ENCODE data around the gene ARHGAP28.
"Not testable (repeated sequence)": the region's sequence is repeated elsewhere in the genome, so short reads cannot be mapped to it uniquely, and the experiment has no call there.

ARHGAP28 gene

DNA sequence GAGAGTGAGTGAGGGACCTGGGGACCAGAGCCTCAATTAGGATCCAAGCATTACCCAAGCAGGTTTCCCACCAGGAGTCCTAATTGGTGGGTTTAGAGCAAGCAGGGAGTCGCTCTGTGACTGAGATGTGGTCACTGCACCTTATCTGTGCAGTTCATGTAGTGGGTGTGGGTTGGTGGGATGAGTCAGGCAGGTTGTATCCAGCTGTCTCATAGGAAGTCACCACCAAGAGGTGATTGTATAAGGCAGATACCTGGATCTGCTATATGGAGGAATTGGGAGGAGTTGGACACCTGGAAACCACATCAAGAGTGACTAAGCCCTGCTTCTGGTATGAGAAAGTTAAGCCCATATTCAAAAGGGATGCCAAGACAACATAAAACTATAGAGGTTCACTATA is 106.8 kb downstream of the ARHGAP28 start:
- no peak overlapping the region for H3K9ac ChIP-seq
- no peak overlapping the region for H3K4me3 ChIP-seq (ENCODE audit: low read depth, low read length)
- no peak for TF ChIP-seq CTCF (IDR thresholded peaks at IDR 0.05)
- no peaks in the 10 kb centered on the region for H3K27me3 ChIP-seq (ENCODE audit: control insufficient read depth, insufficient read depth, low read length)
- no peak overlapping the region for H2AFZ ChIP-seq
- H3K4me2 ChIP-seq (ENCODE audit: low read length), result no peak overlapping the region
- H3K27ac ChIP-seq, result no peak overlapping the region
- no peaks in the 10 kb centered on the region for H3K79me2 ChIP-seq
- H3K4me1 ChIP-seq, result no peaks in the 10 kb centered on the region
- H3K9me3 ChIP-seq (ENCODE audit: control insufficient read depth, low read length), result no peaks in the 10 kb centered on the region
- no peaks in the 10 kb centered on the region for H3K36me3 ChIP-seq (ENCODE audit: control insufficient read depth, insufficient read depth, low read length)

DNA sequence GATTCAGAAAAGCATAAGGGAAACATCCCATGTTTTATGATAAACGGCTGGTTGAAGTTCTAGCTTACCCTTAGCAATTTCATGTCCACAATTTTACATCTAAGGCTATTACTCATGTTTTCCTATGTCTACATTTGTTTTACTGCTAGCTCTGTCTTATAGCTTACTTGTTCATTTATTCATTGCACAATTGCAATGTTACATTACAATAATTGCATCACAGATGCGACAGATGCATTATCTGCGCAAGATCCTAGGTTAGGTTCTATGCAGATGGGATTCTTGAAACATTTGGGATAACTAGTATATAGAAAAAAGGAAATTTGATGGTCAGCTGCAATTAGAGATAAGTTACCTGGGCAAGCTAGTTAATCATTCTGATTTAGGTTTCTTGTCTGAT is 108.4 kb downstream of the ARHGAP28 start:
- Histone ChIP-seq H3K27ac (no peak overlapping the region), H3K4me3 (ENCODE audit: low read depth, low read length) (no peak overlapping the region), H3K79me2 (no peaks in the 10 kb centered on the region), H2AFZ (no peak overlapping the region), H3K9me3 (ENCODE audit: control insufficient read depth, low read length) (no peaks in the 10 kb centered on the region), H3K4me2 (ENCODE audit: low read length) (no peak overlapping the region), H3K9ac (no peak overlapping the region), H3K36me3 (ENCODE audit: control insufficient read depth, insufficient read depth, low read length) (no peaks in the 10 kb centered on the region), H3K27me3 (ENCODE audit: control insufficient read depth, insufficient read depth, low read length) (no peaks in the 10 kb centered on the region), H3K4me1 (no peaks in the 10 kb centered on the region)
- TF ChIP-seq CTCF (IDR thresholded peaks at IDR 0.05), result no peak

DNA sequence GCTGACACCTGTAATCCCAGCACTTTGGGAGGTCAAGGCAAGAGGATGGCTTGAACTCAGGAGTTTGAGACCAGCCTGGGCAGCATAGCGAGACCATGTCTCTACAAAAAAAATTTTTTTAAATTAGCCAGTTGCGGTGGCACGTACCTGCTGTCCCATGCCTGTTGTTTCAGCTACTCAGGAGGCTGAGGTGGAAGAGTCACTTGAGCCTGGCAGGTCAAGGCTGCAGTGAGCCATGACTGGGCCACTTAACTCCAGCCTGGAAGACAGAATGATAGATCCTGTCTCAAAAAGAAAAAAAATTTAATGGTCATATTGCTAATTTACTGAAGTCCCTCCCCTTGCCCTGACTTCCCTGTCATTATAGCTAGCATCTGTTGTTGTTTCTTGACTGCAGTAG is 112.6 kb downstream of the ARHGAP28 start:
- Histone ChIP-seq H3K4me2 (ENCODE audit: low read length) (no peak overlapping the region), H3K27ac (no peak overlapping the region), H3K36me3 (ENCODE audit: control insufficient read depth, insufficient read depth, low read length) (no peaks in the 10 kb centered on the region), H3K9me3 (ENCODE audit: control insufficient read depth, low read length) (no peaks in the 10 kb centered on the region), H3K4me3 (ENCODE audit: low read depth, low read length) (no peak overlapping the region), H2AFZ (no peak overlapping the region), H3K79me2 (no peaks in the 10 kb centered on the region), H3K9ac (no peak overlapping the region), H3K4me1 (no peaks in the 10 kb centered on the region), H3K27me3 (ENCODE audit: control insufficient read depth, insufficient read depth, low read length) (no peaks in the 10 kb centered on the region)
- TF ChIP-seq CTCF (IDR thresholded peaks at IDR 0.05), result no peak

DNA sequence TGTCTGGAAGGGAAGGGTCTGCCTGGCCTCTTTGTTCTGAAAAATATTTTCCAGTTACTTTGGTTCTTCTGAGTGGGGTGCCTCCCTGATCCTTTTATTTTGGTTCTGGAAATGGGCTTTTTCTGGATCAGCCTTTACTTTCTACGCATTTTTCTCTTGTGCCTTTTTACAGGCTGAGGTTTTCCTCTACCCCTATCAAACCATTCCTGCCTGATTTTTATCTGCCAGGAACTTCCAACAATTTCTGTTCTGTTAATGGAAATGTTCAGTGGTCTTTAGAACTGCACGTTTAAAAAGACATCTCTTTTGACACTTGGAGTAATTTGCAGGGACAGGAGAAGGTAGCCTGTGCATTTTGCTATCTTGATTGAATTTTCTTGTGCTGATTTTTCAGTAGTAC is 113.8 kb downstream of the ARHGAP28 start:
- Histone ChIP-seq H3K9me3 (ENCODE audit: control insufficient read depth, low read length) (no peaks in the 10 kb centered on the region), H3K27ac (no peak overlapping the region), H3K79me2 (no peaks in the 10 kb centered on the region), H3K4me3 (ENCODE audit: low read depth, low read length) (no peak overlapping the region), H3K4me2 (ENCODE audit: low read length) (no peak overlapping the region), H2AFZ (no peak overlapping the region), H3K36me3 (ENCODE audit: control insufficient read depth, insufficient read depth, low read length) (no peaks in the 10 kb centered on the region), H3K27me3 (ENCODE audit: control insufficient read depth, insufficient read depth, low read length) (no peaks in the 10 kb centered on the region), H3K4me1 (no peaks in the 10 kb centered on the region), H3K9ac (no peak overlapping the region)
- TF ChIP-seq CTCF (IDR thresholded peaks at IDR 0.05), result no peak

DNA sequence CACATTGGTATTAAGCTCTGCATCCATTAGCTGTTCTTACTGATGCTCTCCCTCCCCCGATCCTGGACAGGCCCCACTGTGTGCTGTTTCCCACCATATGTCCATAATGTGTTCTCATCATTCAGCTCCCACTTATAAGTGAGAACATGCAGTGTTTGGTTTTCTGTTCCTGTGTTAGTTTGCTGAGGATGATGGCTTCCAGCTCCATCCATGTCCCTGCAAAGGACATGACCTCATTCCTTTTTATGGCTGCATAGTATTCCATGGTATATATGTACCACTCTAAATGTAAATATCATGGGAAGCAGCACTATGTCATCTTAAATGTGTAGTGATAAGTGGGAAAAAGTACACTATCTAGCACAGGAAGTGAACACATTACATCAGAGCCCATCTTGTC is 116.0 kb downstream of the ARHGAP28 start:
- H3K27me3 ChIP-seq (ENCODE audit: control insufficient read depth, insufficient read depth, low read length); H2AFZ ChIP-seq; H3K36me3 ChIP-seq (ENCODE audit: control insufficient read depth, insufficient read depth, low read length); H3K79me2 ChIP-seq; H3K9me3 ChIP-seq (ENCODE audit: control insufficient read depth, low read length); H3K27ac ChIP-seq; H3K4me2 ChIP-seq (ENCODE audit: low read length); H3K4me1 ChIP-seq; H3K9ac ChIP-seq; H3K4me3 ChIP-seq (ENCODE audit: low read depth, low read length): not testable (repeated sequence)
